AG20443 (cell line): Measurements from ENCODE around the gene EDEM3.

ENCODE experiments used
- DNase-seq: peaks from one replicate; pipeline ENCODE4 v3.0.0; 2012; ENCODE audit warnings: low spot score, mixed read lengths

EDEM3 gene

GRCh38 chr1:184669391-184669790 is 85.3 kb downstream of the EDEM3 start:
- DNase-seq, result no peak

GRCh38 chr1:184665360-184665759 is 89.3 kb downstream of the EDEM3 start:
- no peak for DNase-seq

GRCh38 chr1:184664661-184665060 is 90.0 kb downstream of the EDEM3 start:
- DNase-seq, result no peak

DNA sequence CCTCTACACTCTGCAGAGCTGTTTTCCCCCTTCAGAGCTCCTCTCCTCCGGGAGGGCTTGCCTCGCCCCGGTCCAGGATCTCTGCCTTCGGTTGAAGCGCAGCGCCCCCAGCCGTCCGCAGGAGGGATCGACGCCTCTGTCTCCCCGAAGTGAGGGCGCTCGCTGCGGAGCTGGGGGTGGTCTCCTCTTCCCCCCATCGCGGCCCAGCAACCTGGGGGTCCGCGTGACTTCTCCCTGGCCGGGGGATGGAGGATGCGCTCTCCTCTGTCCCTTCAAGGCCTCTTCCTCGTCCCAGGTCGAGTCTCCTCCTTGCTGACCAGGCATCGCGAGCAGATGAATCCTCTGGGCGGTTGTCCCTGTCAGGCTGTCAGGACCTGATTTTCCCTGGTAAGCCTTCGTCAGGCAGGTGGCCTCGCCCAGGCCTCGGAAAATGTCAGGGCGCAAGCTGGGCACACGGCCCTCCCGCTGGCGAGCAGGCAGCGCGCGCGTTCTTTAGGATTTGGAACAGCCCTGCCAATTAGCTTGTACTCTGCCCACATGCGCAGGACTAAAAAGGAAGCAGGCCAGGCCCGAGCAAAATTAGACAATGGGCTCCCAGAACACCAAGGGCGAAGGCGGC is 90.5 kb downstream of the EDEM3 start:
- peak; percentile 92 for DNase-seq

GRCh38 chr1:184661801-184662200 is 92.9 kb downstream of the EDEM3 start:
- no peak for DNase-seq

DNA sequence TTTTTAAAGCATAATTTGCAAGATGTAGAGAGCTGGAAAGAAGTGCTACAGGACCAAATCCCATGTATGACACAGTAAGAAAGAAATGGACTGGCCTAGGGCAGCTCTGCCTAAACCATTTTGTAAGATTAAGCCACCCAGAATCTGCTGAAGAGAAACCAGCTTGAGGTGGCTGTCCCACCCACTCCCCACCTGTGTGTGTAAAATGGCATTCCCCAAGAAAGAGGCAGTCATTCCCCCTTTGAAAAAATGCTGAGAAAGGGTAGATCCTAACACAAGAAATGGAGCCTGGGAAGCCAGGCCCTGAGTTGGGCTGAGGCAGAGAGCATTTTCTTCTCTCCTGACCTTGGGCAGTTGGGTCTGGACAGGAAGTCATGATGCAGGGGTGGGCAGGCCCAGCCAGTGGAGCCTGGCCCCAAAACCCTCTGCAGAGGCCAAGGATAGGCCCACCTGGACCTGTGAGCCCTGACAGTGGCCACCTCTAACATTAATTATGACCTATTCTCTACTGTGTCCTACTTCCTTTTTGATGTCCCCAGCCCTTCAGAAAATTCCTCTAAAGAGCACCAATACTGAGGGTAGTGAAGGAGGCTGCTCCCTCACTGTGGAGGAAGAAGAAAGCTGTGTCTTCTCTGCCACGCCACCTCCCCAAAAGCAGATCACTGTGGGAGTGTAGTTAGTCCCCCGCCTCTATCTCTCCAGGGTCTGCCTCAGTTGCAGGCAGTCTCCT is 94.0 kb downstream of the EDEM3 start:
- no peak for DNase-seq

DNA sequence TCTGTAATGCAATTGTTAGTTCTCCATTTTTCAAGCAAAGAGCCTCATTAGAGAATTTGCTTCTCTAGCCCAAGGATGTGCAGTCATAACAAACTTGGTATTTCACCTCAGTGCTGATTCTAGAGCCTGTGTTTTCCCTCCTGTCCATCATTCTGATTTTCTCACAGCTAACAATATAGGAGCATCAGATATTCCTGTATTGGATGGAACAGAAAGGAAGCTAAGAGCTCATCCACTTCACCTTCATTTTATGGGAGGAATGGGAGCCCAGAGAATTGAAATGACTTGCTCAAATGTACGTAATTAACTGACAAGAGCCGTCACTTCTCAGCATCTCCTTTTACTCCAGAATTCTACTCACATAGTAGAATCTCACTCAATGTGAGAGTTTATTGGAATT is 96.6 kb downstream of the EDEM3 start:
- no peak for DNase-seq

DNA sequence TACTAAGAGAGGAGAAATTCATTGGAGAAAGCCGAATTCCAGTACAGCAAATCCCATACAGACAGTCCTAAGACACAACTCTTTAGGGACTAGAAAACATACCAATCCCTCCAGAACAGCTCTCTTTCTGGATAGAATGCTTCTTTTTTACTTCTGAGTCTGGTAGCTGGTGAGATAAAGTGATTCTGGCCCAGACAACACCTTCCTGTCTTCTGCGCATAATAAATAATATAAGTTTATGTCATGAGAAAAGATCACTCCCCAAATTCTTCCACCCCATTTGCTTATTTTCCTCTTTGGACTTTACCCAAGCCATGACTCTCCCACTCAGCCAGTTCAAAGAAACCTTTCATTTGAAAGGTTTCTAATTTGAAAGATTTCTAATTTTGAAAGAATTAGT is 98.4 kb downstream of the EDEM3 start:
- DNase-seq, result no peak

- DNase-seq, result no peak
Observed at GRCh38 chr1:184655185-184655584, 99.5 kb downstream of the EDEM3 start.

- DNase-seq, result no peak
Observed at GRCh38 chr1:184650177-184650866, 104.3 kb downstream of the EDEM3 start.

DNA sequence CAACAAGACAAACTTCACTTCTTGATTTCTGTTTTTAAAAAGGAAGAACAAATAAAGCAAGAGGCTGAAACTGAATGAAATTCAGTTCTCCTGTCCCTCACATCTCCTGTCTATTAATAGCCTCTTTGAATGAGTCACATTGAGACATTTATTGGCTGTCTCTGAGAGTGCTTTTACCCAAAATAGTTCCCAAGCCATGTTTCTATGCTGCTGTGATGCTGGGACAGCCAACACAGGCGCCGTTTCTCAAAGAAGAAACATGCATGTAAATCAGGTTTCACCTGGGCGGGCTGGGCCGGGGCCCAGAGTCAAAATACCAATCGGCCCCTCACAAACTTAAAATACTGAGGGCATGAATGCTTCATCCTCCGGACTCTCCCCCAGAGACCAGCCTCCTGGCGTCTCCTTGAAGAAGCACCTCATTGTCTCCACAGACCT is 105.2 kb downstream of the EDEM3 start:
- peak; percentile 76 for DNase-seq

DNA sequence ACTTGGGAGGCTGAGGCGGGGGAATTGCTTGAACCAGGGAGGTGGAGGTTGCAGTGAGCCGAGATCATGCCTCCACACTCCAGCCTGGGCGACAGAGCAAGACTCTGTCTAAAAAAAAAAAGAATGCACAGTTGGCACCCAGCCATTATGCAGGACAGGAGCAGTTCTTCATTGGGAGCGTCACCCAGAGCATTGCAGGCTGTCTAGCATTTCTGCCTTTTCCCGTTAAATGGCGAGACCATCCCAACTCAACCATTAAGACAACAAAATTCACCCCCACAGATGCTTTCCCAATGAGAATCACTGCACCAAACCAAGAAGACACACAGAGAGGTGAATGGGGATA is 105.8 kb downstream of the EDEM3 start:
- DNase-seq, result no peak

- no peak for DNase-seq
Observed at GRCh38 chr1:184648160-184648855, 106.3 kb downstream of the EDEM3 start.

DNA sequence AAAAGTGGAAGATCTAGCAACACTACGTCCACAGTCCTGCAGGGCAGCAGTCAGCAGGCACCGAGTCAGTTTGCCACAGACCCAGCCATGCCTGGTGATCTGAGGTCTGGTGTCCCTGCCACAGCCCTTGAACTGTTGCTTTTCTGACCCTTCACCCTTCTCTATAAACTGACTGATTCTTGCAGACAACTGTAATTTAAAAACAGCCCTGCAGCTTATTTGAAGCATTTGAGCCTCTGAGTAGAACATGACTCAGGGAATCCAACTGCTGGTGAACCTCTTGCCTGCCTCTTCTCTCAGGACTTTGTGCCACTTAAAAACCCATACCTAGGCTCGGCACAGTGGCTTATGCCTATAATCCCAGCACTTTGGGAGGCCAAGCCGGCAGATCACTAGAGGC is 107.2 kb downstream of the EDEM3 start:
- no peak for DNase-seq

DNA sequence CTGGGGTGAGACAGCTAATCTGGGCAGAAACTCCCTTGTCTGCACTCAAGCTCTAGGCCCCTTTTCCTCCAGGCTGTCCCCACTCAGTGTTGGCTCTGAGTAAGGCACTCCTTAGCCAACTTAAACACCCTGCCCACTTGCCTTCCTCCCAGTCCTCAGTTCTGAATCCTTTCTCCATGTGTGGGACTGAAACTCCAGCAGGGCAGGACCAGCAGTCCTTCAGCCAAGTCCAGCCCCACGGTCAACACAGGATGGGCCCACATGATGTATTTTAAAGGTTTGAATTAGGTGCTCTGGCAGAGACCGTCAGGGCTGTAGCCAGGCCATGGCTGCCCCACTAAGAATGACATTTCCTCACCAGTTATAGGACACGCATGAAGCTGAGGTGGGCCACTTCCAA is 107.8 kb downstream of the EDEM3 start:
- DNase-seq, result no peak

DNA sequence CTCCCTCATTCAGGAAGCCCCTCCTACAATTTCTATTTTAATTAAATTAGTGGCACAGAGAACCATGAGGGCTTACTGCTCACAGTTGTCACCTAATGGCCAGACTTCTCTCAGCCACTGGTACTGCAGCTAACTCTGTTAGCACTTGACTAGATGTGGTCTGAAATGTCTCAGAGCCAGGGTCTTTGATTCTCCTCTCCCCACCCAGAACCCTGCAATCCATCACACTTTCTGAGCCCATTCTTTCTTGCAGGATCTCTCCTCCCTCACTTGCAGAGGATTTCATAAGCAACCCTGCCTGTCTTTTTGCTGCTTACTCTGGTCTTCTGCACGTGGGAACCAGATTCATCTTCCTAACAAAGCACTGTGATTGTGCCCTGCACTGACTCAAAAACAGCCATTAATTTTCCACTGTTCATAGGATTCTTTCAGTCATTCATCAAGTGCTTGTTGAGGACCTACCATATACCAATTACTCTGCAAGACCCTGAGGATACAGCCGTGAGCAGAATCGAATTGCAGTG is 108.4 kb downstream of the EDEM3 start:
- no peak for DNase-seq

- no peak for DNase-seq
Observed at GRCh38 chr1:184644771-184645170, 109.9 kb downstream of the EDEM3 start.

GRCh38 chr1:184643661-184644060 is 111.0 kb downstream of the EDEM3 start:
- DNase-seq, result no peak

DNA sequence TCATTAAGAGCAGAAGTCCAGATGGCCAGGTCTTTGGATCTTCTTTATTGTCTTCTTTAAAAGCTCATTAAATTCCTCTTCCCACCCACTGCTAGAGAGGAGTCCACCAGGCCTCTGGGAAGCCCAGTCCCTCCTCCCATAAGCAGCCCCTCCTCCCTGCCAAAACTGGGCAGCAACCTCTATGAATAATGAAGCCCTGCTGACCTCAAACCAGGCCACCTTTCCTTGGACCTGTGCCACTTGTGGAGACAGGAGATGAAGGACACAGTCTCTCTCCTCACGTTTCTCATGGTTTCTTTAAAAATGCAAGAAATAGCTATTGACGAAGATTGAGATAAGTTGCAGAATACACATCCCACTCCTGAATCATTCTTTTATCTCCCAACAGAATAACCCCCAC is 112.8 kb downstream of the EDEM3 start:
- no peak for DNase-seq

GRCh38 chr1:184640505-184640904 is 114.2 kb downstream of the EDEM3 start:
- DNase-seq, result no peak
